ENCODE results near the gene GP9. TPM values are rescaled to one million over a fixed set of nuclear protein-coding genes. Genes with fewer than 3 reads are reported as not detected.

The GP9 gene
- total RNA-seq, 5 donors from 2014 or later (not counting 1 experiment from before 2014, with no cell fraction given): not detected

Other genes starting within 250 kb of the GP9 start
- gene ACAD9, start 181.2 kb upstream of the GP9 start, total RNA-seq: 10 to 100 TPM; 45.1 to 91.5 (median 54.3) TPM
- gene CFAP92, start 66.7 kb upstream of the GP9 start, total RNA-seq: under 1 TPM; 0.13 to 0.49 (median 0.26) TPM
- gene EFCC1, start 59.5 kb upstream of the GP9 start, total RNA-seq: under 1 TPM; 0.20 to 0.43 (median 0.30) TPM
- gene RAB43, start 61.0 kb downstream of the GP9 start, total RNA-seq: 10 to 100 TPM; 53.8 to 96.9 (median 77.6) TPM
- 10 to 100 TPM; 34.8 to 42.0 (median 35.9) TPM for gene ISY1, start 100.3 kb downstream of the GP9 start, total RNA-seq
- 100 to 1,000 TPM; 280 to 382 (median 356) TPM for gene CNBP, start 123.1 kb downstream of the GP9 start, total RNA-seq
- gene COPG1, start 188.8 kb downstream of the GP9 start, total RNA-seq: 100 to 1,000 TPM in 4 of 5 donors, 10 to 100 TPM in 1; 96.0 to 139 (median 116) TPM
- gene HMCES, start 218.1 kb downstream of the GP9 start, total RNA-seq: 10 to 100 TPM; 55.2 to 60.7 (median 57.6) TPM

Measured in T-cell (primary cell).